RCC 7860 (cell line): Measurements from ENCODE around the gene CKB.

Experiments
- DNase-seq: peaks from one replicate; pipeline ENCODE4 v3.0.0-alpha.2; 2015; ENCODE audit warnings: low spot score
- FAIRE-seq: peaks from 2 replicates; lab custom pipeline; 2012; peaks lifted over from hg19 to GRCh38; lab: Jason Lieb, UNC

Gene CKB

GRCh38 chr14:103550451-103551337 is 28.1 kb upstream of the CKB start:
- FAIRE-seq (peak; percentile 68), DNase-seq (peak; percentile 58)

GRCh38 chr14:103549361-103550311 is 27.0 kb upstream of the CKB start:
- no peak for FAIRE-seq

GRCh38 chr14:103548463-103549351 is 26.1 kb upstream of the CKB start:
- no peak for DNase-seq
- no peak for FAIRE-seq

More at GRCh38 chr14:103549361-103550311, 27.0 kb upstream of the CKB start:
- no peak for DNase-seq

GRCh38 chr14:103547941-103548462 is 25.4 kb upstream of the CKB start:
- FAIRE-seq (no peak), DNase-seq (no peak)

GRCh38 chr14:103547455-103547940 is 24.9 kb upstream of the CKB start:
- no peak for FAIRE-seq
- DNase-seq: no peak

GRCh38 chr14:103546652-103547454 is 24.2 kb upstream of the CKB start:
- DNase-seq (peak; percentile 5), FAIRE-seq (no peak)

- no peak for FAIRE-seq
- DNase-seq: no peak
Measured at GRCh38 chr14:103545915-103546651, 23.5 kb upstream of the CKB start.

GRCh38 chr14:103545219-103545914 is 22.7 kb upstream of the CKB start:
- DNase-seq: no peak
- FAIRE-seq: no peak

GRCh38 chr14:103544388-103545218 is 22.0 kb upstream of the CKB start:
- DNase-seq (no peak), FAIRE-seq (no peak)

GRCh38 chr14:103543721-103544387 is 21.2 kb upstream of the CKB start:
- FAIRE-seq (no peak), DNase-seq (no peak)

GRCh38 chr14:103543140-103543539 is 20.5 kb upstream of the CKB start:
- no peak for FAIRE-seq
- DNase-seq: no peak

GRCh38 chr14:103542605-103543088 is 20.0 kb upstream of the CKB start:
- no peak for DNase-seq
- FAIRE-seq: no peak

- no peak for DNase-seq
Measured at GRCh38 chr14:103541709-103542604, 19.3 kb upstream of the CKB start.

GRCh38 chr14:103540821-103541708 is 18.4 kb upstream of the CKB start:
- FAIRE-seq: no peak
- DNase-seq: no peak

More at GRCh38 chr14:103541709-103542604, 19.3 kb upstream of the CKB start:
- no peak for FAIRE-seq
